NCI-H1436 treated with DMSO at 0.1 percent for 48 hours (cell line): Measurements from ENCODE around the gene EFCAB8.
"Not testable (repeated sequence)": the region's sequence is repeated elsewhere in the genome, so short reads cannot be mapped to it uniquely, and the experiment has no call there.

Source experiments
- DNase-seq: peaks from one replicate; lab custom pipeline; 2025; lab: John Stamatoyannopoulos, UW

The EFCAB8 gene

GRCh38 chr20:32888636-32889035 is 29.9 kb downstream of the EFCAB8 start:
- DNase-seq = no peak

DNA sequence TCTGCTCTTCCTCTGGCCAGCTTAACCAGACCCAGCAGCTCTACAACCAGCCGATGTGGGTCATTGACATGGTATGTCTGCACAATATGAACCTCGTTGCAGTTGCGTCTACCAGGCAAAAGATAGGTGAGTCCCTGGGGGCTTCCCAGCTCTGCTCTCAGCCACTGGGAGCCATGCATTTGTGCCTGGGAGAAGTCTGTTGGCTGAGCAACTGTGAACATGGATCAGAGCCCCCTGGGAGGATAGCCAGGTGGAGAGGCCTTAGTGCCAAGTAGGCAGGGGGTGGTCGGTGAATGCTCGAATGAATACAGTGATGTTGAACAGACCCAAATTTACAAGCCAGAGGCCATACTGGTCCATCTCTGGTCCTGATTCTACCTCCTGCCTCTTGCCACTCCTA is 30.6 kb downstream of the EFCAB8 start:
- no peak for DNase-seq

DNA sequence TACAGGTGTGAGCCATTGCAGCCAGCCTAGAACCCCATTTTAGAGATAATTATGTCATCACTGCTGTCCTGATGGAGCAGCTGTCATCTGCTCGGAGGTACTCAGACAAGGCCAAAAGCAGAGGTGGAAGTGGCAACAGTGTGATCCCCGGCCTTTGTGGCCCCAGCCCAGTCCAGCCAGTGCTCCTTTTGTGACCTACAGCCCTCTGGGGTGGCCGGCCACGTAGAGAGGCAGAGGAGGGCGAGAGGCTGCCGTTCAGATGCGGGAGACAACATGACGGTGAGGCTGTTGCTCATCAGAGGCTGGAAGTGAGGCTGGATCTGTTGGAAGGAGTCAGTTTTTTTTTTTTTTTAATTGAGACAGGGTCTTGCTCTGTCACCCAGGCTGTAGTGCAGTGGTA is 32.8 kb downstream of the EFCAB8 start:
- DNase-seq = no peak

GRCh38 chr20:32891926-32892660 is 33.4 kb downstream of the EFCAB8 start:
- DNase-seq = no peak

DNA sequence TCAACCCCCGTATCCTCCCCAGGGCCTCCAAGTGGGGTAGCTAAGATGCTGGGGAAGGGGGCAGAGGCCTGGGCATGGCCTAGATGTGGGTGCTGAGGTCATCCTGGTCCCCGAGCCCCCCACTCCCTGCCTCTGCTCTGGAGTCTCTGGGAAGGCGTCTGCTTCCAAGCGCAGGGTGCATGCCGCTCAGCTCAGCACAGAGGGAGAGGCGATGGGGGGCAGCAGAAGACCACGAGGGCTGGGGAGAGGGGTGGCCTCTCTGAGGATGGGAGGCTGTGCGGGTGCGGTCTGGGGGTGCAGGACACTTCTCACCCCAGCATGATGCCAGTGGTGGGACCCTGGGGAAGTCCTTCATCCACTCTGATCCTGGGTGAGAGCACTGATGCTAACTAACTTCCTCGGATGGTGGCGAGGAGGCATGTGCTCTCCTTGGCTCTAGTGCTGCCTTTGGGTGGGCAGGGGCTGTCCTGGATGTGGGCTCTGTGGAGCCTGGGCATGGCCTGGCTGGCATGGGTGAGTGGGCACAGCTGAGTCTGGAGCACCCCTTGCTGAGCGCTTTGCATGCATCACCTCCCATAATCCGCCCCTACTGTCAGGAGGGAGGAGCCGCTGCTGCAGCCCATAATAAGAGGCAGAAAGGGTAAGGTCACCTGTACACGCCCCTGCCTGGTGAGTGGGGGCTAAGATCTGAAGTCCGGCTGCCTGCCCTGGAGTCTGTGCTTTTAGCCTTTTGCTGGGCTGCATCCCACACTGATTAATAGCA is 34.7 kb downstream of the EFCAB8 start:
- no peak for DNase-seq

- DNase-seq = no peak
Observed at GRCh38 chr20:32894026-32894483, 35.3 kb downstream of the EFCAB8 start.

GRCh38 chr20:32894711-32895355 is 36.1 kb downstream of the EFCAB8 start:
- DNase-seq = no peak

DNA sequence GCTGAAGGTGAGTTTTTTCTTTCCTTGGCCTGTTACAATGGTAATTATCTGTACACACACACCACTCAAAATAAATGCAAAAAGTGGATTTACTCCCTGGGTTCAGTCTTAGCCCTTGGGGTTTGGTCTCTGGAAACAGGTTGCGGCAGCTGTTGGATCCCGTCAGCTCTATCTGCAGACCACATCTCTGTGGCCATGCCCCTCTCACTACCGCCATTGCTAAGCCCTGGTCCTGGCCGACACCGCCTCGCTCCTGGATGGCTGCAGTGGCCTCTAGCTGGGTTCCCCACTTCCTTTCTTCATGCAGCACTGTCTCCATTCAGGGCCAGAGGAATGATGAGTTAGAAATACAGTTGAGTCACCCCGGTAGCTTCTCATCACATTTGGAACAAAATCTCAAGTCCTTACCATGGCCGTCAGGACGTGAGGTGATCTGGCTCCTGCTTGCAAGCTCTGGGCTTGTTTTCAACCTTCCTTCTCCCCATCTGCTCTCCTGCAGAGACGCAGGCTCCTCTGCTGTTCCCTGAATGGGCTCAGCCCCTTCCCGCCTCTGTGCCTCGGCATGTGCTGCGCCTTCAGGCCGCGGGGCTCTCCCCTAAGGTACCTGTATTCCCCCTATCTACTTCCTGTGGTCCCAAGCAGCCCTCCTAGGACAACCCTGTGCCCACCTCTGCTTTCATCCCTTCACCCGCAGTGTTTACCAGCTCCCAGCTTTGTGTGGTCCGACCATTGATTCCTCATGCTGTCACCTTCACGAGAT is 38.0 kb downstream of the EFCAB8 start:
- DNase-seq = no peak

- DNase-seq = no peak
Observed at GRCh38 chr20:32898729-32899128, 40.0 kb downstream of the EFCAB8 start.

- no peak for DNase-seq
Observed at GRCh38 chr20:32902456-32903420, 44.0 kb downstream of the EFCAB8 start.

- no peak for DNase-seq
Observed at GRCh38 chr20:32903666-32904175, 45.0 kb downstream of the EFCAB8 start.

DNA sequence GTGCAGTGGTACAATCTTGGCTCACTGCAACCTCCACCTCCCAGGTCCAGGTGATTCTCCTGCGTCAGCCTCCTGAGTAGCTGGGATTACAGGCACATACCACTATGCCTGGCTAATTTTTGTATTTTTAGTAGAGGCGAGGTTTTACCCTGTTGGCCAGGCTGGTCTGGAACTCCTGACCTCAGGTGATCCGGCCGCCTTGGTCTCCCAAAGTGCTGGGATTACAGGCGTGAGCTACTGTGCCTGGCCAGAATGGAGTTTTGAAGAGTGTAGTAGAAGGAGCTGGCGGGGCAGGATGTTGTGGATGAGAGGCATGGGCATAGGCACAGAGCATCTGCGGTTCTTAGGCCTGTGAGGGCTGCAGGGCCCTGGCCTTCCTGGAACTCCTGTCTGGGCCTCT is 46.0 kb downstream of the EFCAB8 start:
- DNase-seq = not testable (repeated sequence)

DNA sequence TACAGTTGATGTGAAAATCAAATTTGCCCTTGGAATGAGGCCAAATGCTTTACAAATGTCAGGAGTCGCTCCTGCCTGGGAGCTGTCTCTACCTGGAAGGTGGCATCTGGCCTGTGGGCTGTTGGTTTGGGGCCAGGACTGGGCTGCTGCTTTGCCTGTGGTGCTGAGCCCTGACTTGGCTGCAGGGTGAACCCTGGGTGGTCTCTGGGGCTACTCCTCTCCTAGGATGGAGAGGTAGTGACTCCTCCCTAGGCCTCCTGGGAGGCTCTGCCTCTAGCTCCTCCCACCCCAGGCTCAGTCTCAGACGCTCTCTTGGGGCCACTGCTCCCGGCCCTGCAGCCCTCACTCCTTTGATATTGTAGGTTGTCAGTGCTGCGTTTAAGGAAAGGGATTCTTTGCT is 47.5 kb downstream of the EFCAB8 start:
- no peak for DNase-seq

- no peak for DNase-seq
Observed at GRCh38 chr20:32906871-32907495, 48.3 kb downstream of the EFCAB8 start.

DNA sequence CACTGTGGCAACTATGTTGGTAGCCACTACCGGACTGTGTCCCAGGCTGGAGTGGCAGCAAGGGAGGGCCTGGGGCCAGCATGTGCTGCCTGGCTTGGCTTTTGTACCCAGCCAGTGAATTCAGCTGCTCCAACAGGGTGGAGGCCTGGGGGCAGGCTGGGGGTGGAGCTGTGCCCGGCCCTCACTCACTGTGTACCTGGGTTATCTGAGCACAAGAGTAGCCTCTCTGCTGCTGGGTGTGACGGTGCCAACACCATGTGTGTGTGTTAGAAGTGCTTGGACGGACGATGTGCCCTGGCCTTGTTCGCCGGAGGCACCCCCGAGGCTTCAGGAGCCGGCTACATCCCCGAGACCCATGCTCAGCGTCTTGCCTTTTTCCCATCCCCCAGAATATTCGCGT is 49.2 kb downstream of the EFCAB8 start:
- no peak for DNase-seq

GRCh38 chr20:32908334-32909292 is 49.9 kb downstream of the EFCAB8 start:
- DNase-seq = no peak

GRCh38 chr20:32909451-32909850 is 50.7 kb downstream of the EFCAB8 start:
- DNase-seq = no peak

DNA sequence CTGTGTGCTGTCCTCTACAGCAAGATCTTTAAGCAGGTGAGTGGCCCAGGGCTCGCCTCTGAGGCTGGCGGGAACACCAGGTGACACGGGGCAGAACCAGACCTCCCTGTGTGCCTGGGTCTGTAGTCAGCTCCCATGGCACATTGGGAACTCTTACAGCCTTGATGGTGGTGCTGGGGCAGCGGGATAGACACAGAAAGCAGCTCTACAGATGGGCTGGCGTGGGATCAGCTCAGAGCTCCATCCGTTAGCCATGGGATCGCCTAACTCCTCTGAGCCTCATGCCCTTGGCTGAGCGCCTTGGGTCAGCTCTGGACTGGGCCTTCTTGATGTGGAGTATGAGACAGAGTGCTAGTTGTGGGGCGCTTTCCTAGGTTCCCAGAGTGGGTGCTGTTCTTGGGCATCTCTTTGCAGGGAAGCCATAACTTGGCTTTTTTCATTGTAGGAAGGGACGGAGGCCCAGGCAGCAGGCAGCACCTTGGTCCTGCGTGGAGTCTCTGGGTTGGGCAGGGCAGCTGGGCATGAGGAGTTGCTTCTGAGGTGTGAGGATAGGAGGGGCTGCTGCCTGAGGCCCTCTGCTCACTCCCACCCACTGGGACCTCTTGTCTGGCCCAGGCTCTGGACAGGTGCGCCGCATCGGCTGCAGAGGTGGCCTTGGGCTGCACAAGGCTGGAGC is 51.3 kb downstream of the EFCAB8 start:
- no peak for DNase-seq

- DNase-seq = no peak
Observed at GRCh38 chr20:32911355-32911754, 52.6 kb downstream of the EFCAB8 start.
